C4-2B (cell line): Measurements from ENCODE around the gene CSMD2.

Source experiments
- ZFX ChIP-seq: fragments of 450-650 bp; IDR thresholded peaks from 2 replicates; pipeline ENCODE4 v1.6.1; 2017
- TF ChIP-seq, protein P1 (sequence below): fragments of 450-650 bp; conservative IDR thresholded peaks from 2 replicates; pipeline ENCODE4 v1.5.1; 2017; ENCODE audit warnings: mild to moderate bottlenecking

DNA sequence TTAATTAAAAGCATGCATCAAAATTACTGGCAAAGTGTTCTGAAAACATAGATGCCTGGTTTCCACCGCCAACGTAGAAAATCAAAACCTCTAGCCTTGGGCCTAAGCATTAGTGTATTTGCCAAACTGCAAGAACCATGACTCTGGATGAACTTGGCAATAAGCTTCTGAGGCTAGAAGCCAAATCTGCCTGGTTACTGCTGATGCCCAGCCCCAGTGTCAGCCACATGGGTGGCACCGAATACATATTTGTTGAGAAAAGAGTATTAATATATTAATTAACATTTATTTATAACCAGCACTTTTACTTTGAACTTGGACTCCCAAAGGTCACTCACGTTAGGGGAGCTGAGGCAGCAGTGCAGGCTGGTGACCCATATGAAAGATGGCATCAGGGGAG is 441.8 kb downstream of the CSMD2 start:
- TF ChIP-seq, protein P1, sequence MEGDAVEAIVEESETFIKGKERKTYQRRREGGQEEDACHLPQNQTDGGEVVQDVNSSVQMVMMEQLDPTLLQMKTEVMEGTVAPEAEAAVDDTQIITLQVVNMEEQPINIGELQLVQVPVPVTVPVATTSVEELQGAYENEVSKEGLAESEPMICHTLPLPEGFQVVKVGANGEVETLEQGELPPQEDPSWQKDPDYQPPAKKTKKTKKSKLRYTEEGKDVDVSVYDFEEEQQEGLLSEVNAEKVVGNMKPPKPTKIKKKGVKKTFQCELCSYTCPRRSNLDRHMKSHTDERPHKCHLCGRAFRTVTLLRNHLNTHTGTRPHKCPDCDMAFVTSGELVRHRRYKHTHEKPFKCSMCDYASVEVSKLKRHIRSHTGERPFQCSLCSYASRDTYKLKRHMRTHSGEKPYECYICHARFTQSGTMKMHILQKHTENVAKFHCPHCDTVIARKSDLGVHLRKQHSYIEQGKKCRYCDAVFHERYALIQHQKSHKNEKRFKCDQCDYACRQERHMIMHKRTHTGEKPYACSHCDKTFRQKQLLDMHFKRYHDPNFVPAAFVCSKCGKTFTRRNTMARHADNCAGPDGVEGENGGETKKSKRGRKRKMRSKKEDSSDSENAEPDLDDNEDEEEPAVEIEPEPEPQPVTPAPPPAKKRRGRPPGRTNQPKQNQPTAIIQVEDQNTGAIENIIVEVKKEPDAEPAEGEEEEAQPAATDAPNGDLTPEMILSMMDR = no peak
- TF ChIP-seq ZFX = no peak
